ENCODE measurements around the gene HPS4. TPM values are rescaled to one million over a fixed set of nuclear protein-coding genes. Genes with fewer than 3 reads are reported as not detected.

Gene HPS4
- total RNA-seq, 2 experiments from 2014 or later = 51.8 to 53.5 TPM

GRCh38 chr22:26432619-26433311 is 50.8 kb downstream of the HPS4 start:
- Mint-ChIP-seq H3K9me3 (no peaks in the 10 kb centered on the region), H3K4me1 (ENCODE audit: low read depth) (peaks cover 72% of the 10 kb centered on the region), H3K27me3 (no peaks in the 10 kb centered on the region), H3K36me3 (ENCODE audit: low read depth) (peaks cover 47% of the 10 kb centered on the region), H3K27ac (peak overlapping the region; percentile 23), H3K4me3 (no peak overlapping the region)
- ATAC-seq (no peak), DNase-seq (peak; percentile 12)
- TF ChIP-seq CTCF (IDR thresholded peaks at IDR 0.05) = no peak
- intact Hi-C loops (cut with micrococcal nuclease) = no loop called here
- POLR2A ChIA-PET = interaction anchor here (2.0 kb wide), 1 partner anchor 32 kb away, joined by 5 read pairs; no protein-coding TSS in a partner anchor
- CTCF ChIA-PET = interaction anchor here (0.7 to 1.3 kb wide), 2 partner anchors 29 to 47 kb away, joined by 3 read pairs; no protein-coding TSS in a partner anchor

- no peaks in the 10 kb centered on the region for H3K9me3 Mint-ChIP-seq
- H3K27ac Mint-ChIP-seq = peak overlapping the region; percentile 82
- POLR2A ChIA-PET = interaction anchor here (0.6 to 2.2 kb wide), 10 partner anchors 13 to 213 kb away, joined by 3 to 5 read pairs (median 4); no protein-coding TSS in a partner anchor
- DNase-seq (no peak), ATAC-seq (no peak)
- H3K36me3 Mint-ChIP-seq (ENCODE audit: low read depth) = peaks cover 42% of the 10 kb centered on the region
- H3K4me3 Mint-ChIP-seq = peak overlapping the region; percentile 74
- no peak for TF ChIP-seq CTCF (IDR thresholded peaks at IDR 0.05)
- CTCF ChIA-PET = interaction anchor here (0.9 to 3.3 kb wide), 12 partner anchors 8 to 234 kb away, joined by 3 to 18 read pairs (median 4); no protein-coding TSS in a partner anchor
- H3K27me3 Mint-ChIP-seq = no peaks in the 10 kb centered on the region
- intact Hi-C loops (cut with micrococcal nuclease) = no loop called here
- peaks cover 71% of the 10 kb centered on the region for H3K4me1 Mint-ChIP-seq (ENCODE audit: low read depth)
Measured at GRCh38 chr22:26431261-26431995, 52.2 kb downstream of the HPS4 start.

- Mint-ChIP-seq H3K36me3 (ENCODE audit: low read depth) (peaks cover 36% of the 10 kb centered on the region), H3K4me3 (peak overlapping the region; percentile 74), H3K4me1 (ENCODE audit: low read depth) (peaks cover 63% of the 10 kb centered on the region), H3K9me3 (no peaks in the 10 kb centered on the region), H3K27ac (peak overlapping the region; percentile 82), H3K27me3 (peaks cover 5% of the 10 kb centered on the region)
- ATAC-seq (peak; percentile 2), DNase-seq (peak; percentile 45)
- CTCF ChIA-PET = interaction anchor here (0.9 to 3.3 kb wide), 13 partner anchors 9 to 242 kb away, joined by 3 to 18 read pairs (median 5); no protein-coding TSS in a partner anchor
- no peak for TF ChIP-seq CTCF (IDR thresholded peaks at IDR 0.05)
- intact Hi-C loops (cut with micrococcal nuclease) = no loop called here
- POLR2A ChIA-PET = interaction anchor here (0.6 to 2.2 kb wide), 9 partner anchors 12 to 758 kb away, joined by 3 to 5 read pairs (median 4); no protein-coding TSS in a partner anchor
Measured at GRCh38 chr22:26430600-26430999, 53.0 kb downstream of the HPS4 start.

DNA sequence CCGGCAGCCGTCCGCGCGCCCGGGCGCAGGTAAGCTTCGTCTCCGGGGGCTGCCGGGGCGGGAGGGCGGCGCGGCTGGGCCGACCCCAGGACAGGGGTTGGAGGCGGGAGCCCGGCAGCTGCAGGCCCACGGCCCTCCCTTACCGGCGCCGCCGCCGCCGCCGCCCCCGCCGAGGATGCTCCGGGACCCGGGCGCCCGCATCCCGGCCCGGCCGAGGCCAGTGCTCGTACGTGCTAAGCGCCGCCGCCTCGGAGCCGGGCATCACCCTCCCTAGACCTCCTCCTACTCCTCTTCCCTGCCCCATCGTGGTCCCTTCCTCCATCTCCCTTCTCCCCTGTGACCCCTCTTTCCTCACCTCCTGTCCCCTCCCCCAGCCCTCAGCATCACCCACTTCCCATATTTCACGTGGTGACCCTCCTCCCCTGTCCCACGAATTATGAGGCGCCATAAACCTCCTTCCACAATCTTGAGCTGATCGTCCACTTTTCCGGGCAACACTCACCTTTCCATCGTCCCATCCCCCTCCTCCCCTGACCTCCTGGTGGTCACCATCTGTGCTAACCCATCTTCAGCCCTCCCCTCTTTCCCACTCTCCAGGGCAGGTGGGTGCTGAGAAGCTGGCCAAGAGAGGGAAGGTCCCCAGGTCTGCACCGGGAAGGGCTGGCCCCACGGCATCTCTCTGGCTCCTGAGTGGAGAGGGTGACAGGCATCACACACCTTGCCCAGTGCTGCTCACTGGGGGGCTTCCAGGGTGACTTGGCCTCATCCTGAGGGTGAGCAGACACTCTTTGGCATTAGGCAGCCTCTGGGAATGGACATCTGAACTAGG is 53.9 kb downstream of the HPS4 start:
- DNase-seq (peak; percentile 28), ATAC-seq (peak; percentile 2)
- Mint-ChIP-seq H3K4me1 (ENCODE audit: low read depth) (peaks cover 54% of the 10 kb centered on the region), H3K4me3 (peak overlapping the region; percentile 74), H3K27me3 (peaks cover 5% of the 10 kb centered on the region), H3K27ac (peak overlapping the region; percentile 82), H3K9me3 (no peaks in the 10 kb centered on the region), H3K36me3 (ENCODE audit: low read depth) (peaks cover 29% of the 10 kb centered on the region)
- intact Hi-C loops (cut with micrococcal nuclease) = no loop called here
- POLR2A ChIA-PET = interaction anchor here (1.0 to 2.2 kb wide), 5 partner anchors 24 to 214 kb away, joined by 4 to 5 read pairs (median 5); partner anchors contain the start of genes HPS4 and SRRD
- CTCF ChIA-PET = interaction anchor here (1.1 to 3.3 kb wide), 9 partner anchors 9 to 243 kb away, joined by 3 to 18 read pairs (median 5); partner anchors contain the start of genes HPS4 and SRRD
- TF ChIP-seq CTCF (IDR thresholded peaks at IDR 0.05) = no peak
